Measurements from ENCODE around the gene CLDN16. TPM values are rescaled to one million over a fixed set of nuclear protein-coding genes. Genes with fewer than 3 reads are reported as not detected.

Gene CLDN16
- total and polyA plus RNA-seq, 9 of the 15 experiments (the other 6 are each of a cell fraction or from before 2014, with no cell fraction given): 0.04 to 0.11 (median 0.04) TPM; not detected in 6

GRCh38 chr3:190396001-190396400 is 8.0 kb downstream of the CLDN16 start (continued):
- TF ChIP-seq CEBPZ (IDR thresholded peaks at IDR 0.05; ENCODE audit: borderline replicate concordance, low read depth, low read length) (no peak), CBX2 (IDR thresholded peaks at IDR 0.05; ENCODE audit: insufficient read depth, low read length, poor library complexity, severe bottlenecking) (no peak), MCM5 (IDR thresholded peaks at IDR 0.05; ENCODE audit: low read depth) (no peak), PRDM10 (IDR thresholded peaks at IDR 0.05; ENCODE audit: partially characterized antibody) (no peak), RNF219 (CRISPR knock-in tag; IDR thresholded peaks at IDR 0.05) (no peak), ZKSCAN3 (CRISPR knock-in tag; IDR thresholded peaks at IDR 0.05) (no peak), DIDO1 (tag; IDR thresholded peaks at IDR 0.05; ENCODE audit: low read depth) (no peak)
- TF ChIP-seq, protein P1, sequence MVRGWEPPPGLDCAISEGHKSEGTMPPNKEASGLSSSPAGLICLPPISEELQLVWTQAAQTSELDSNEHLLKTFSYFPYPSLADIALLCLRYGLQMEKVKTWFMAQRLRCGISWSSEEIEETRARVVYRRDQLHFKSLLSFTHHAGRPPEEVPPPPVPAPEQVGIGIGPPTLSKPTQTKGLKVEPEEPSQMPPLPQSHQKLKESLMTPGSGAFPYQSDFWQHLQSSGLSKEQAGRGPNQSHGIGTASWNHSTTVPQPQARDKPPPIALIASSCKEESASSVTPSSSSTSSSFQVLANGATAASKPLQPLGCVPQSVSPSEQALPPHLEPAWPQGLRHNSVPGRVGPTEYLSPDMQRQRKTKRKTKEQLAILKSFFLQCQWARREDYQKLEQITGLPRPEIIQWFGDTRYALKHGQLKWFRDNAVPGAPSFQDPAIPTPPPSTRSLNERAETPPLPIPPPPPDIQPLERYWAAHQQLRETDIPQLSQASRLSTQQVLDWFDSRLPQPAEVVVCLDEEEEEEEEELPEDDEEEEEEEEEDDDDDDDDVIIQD (CRISPR knock-in tag; IDR thresholded peaks at IDR 0.05): no peak
